HCT116 (cell line): ENCODE measurements around the gene PLCG2. TPM values are rescaled to one million over a fixed set of nuclear protein-coding genes. Genes with fewer than 3 reads are reported as not detected.
A peak's percentile ranks its signal among the peaks of the same experiment; 100 is the strongest.

Experiments used
- ATAC-seq: fragments of 200-7000 bp; cut with Tn5 transposase; 2 replicates; pipeline ENCODE4 v1.9.1; 2020; ENCODE audit warnings: mild to moderate bottlenecking, moderate library complexity
- BruUV-seq: library from RNA; stranded (reverse); fragments of 400-500 nt; replicated peaks from 2 replicates; lab custom pipeline; 2021; lab: Mats Ljungman, UMichigan
- CTCF ChIA-PET: fragments of 300-600 bp; sonication (Branson Sonifier 250); formaldehyde crosslinking; loops from one replicate; lab custom pipeline; 2021; ENCODE audit warnings: antibody characterized with exemption; lab: Charles Lee
- POLR2A ChIA-PET: fragments of 300-600, 350-600 bp; sonication (Branson Sonifier 250); formaldehyde crosslinking; loops from one replicate; lab custom pipeline; 2021; ENCODE audit warnings: antibody characterized with exemption; lab: Charles Lee
- RAD21 ChIA-PET, 2 experiments: fragments of 300-600 bp; sonication (Branson Sonifier 250); formaldehyde crosslinking; loops; one replicate each; lab custom pipeline; 2023; ENCODE audit warnings: low total read pairs in 2 of 2; ENCODE audit not compliant: uncharacterized antibody in 2 of 2, unreplicated experiment in 2 of 2, low non-redundant PET in 1 of 2; lab: Charles Lee
- DNase-seq: peaks from one replicate; pipeline ENCODE4 v3.0.0-alpha.2; 2010; ENCODE audit warnings: low read depth, low spot score
- H2AFZ ChIP-seq: fragments of 200-600 bp; shearing (Covaris generic), sonication (generic); 2 replicates; pipeline ENCODE4 v1.6.1; 2017; ENCODE audit warnings: low read depth, mixed run types, mixed read lengths, antibody characterized with exemption, low read length; ENCODE audit not compliant: poor library complexity, severe bottlenecking
- H3K27ac ChIP-seq: 2 replicates; pipeline ENCODE4 v1.5.1; 2012; ENCODE audit warnings: low read depth, low read length
- H3K27me3 ChIP-seq: fragments of 200-600 bp; sonication (generic); 2 replicates; pipeline ENCODE4 v1.6.1; 2016; ENCODE audit warnings: mixed run types, low read length, mixed read lengths; ENCODE audit not compliant: insufficient read depth
- H3K36me3 ChIP-seq, 2 experiments: fragments of 200-500 bp in 1 of 2; fragments of 200-600 bp in 1 of 2; sonication (Bioruptor generic) in 1 of 2; sonication (generic) in 1 of 2; 2 replicates each; pipeline versions ENCODE4 v1.5.1 to v1.6.1; 2014 to 2016; ENCODE audit warnings: low read length in 2 of 2, inconsistent platforms in 1 of 2, mixed read lengths in 1 of 2, mixed run types in 1 of 2; ENCODE audit not compliant: insufficient read depth in 2 of 2, control insufficient read depth in 1 of 2
- H3K4me1 ChIP-seq, 2 experiments: fragments of 200-600 bp in 1 of 2; sonication (generic) in 1 of 2; 2 replicates each; pipeline versions ENCODE4 v1.5.1 to v1.6.1; 2012 to 2017; ENCODE audit warnings: low read length in 2 of 2, inconsistent platforms in 1 of 2, mild to moderate bottlenecking in 1 of 2, mixed read lengths in 1 of 2, mixed run types in 1 of 2, moderate library complexity in 1 of 2; ENCODE audit not compliant: insufficient read depth in 2 of 2, control insufficient read depth in 1 of 2
- H3K4me2 ChIP-seq: fragments of 200-600 bp; sonication (generic); 2 replicates; pipeline ENCODE4 v1.6.1; 2017; ENCODE audit warnings: mixed run types, low read length, mixed read lengths
- H3K4me3 ChIP-seq, 2 experiments: fragments of 200-600 bp in 1 of 2; sonication (generic) in 1 of 2; replicated peaks in 1 of 2; 2 replicates each; pipeline ENCODE4 v1.5.1; 2011 to 2016; ENCODE audit warnings: low read length in 2 of 2, control low read depth in 1 of 2, low read depth in 1 of 2, mild to moderate bottlenecking in 1 of 2, mixed read lengths in 1 of 2, mixed run types in 1 of 2
- H3K79me2 ChIP-seq: fragments of 200-600 bp; sonication (generic); 2 replicates; pipeline ENCODE4 v1.6.1; 2017; ENCODE audit warnings: mild to moderate bottlenecking, mixed run types, low read length, moderate library complexity, mixed read lengths; ENCODE audit not compliant: insufficient read depth
- H3K9ac ChIP-seq: fragments of 200-600 bp; sonication (generic); 2 replicates; pipeline ENCODE4 v1.6.1; 2016; ENCODE audit warnings: low read length, mixed read lengths
- H3K9me2 ChIP-seq: fragments of 200-600 bp; sonication (generic), shearing (Covaris generic); 2 replicates; pipeline ENCODE4 v1.6.1; 2017; ENCODE audit warnings: mixed run types, mild to moderate bottlenecking, moderate library complexity; ENCODE audit not compliant: insufficient read depth
- H3K9me3 ChIP-seq, 2 experiments: fragments of 200-500 bp in 1 of 2; fragments of 200-600 bp in 1 of 2; sonication (Bioruptor generic) in 1 of 2; sonication (generic) in 1 of 2; 2 replicates each; pipeline ENCODE4 v1.6.1; 2014 to 2017; ENCODE audit warnings: low read length in 2 of 2, mixed read lengths in 2 of 2, inconsistent platforms in 1 of 2, low read depth in 1 of 2, mild to moderate bottlenecking in 1 of 2, mixed run types in 1 of 2, moderate library complexity in 1 of 2; ENCODE audit not compliant: control insufficient read depth in 1 of 2, insufficient read depth in 1 of 2
- H4K20me1 ChIP-seq: fragments of 200-600 bp; sonication (generic), shearing (Covaris generic); 2 replicates; pipeline ENCODE4 v1.6.1; 2017; ENCODE audit warnings: mixed run types, mild to moderate bottlenecking, moderate library complexity; ENCODE audit not compliant: insufficient read depth
- ATF3 ChIP-seq: IDR thresholded peaks from 2 replicates; pipeline ENCODE4 v1.6.1; 2012
- CBX3 ChIP-seq: IDR thresholded peaks from 2 replicates; pipeline ENCODE4 v1.6.1; 2012; ENCODE audit warnings: low read depth
- CEBPB ChIP-seq: IDR thresholded peaks from 2 replicates; pipeline ENCODE4 v1.6.1; 2012; ENCODE audit warnings: low read depth
- CTCF ChIP-seq, 3 experiments: fragments of 200-600 bp in 1 of 3; sonication (generic) in 1 of 3; IDR thresholded peaks in 2 of 3; conservative IDR thresholded peaks in 1 of 3; 2 replicates each; pipeline ENCODE4 v1.5.1; 2012 to 2017; ENCODE audit warnings: low read depth in 2 of 3, low read length in 2 of 3, antibody characterized with exemption in 1 of 3, borderline replicate concordance in 1 of 3, control low read depth in 1 of 3, mild to moderate bottlenecking in 1 of 3, mixed read lengths in 1 of 3, mixed run types in 1 of 3, moderate library complexity in 1 of 3; ENCODE audit not compliant: insufficient read depth in 1 of 3
- EGR1 ChIP-seq: IDR thresholded peaks from 2 replicates; pipeline ENCODE4 v1.6.1; 2012; ENCODE audit warnings: low read depth
- ELF1 ChIP-seq: IDR thresholded peaks from 2 replicates; pipeline ENCODE4 v1.6.1; 2012; ENCODE audit warnings: low read depth, borderline replicate concordance
- EZH2 ChIP-seq: fragments of 200-600 bp; sonication (generic); IDR thresholded peaks from 2 replicates; pipeline ENCODE4 v1.6.1; 2017; ENCODE audit warnings: antibody characterized with exemption, mixed run types
- EZH2phosphoT487 ChIP-seq: fragments of 200-600 bp; IDR thresholded peaks from 2 replicates; pipeline ENCODE4 v1.6.1; 2018; ENCODE audit warnings: antibody characterized with exemption, borderline replicate concordance
- FOSL1 ChIP-seq: IDR thresholded peaks from 2 replicates; pipeline ENCODE4 v1.6.1; 2012; ENCODE audit warnings: low read depth
- JUND ChIP-seq: IDR thresholded peaks from 2 replicates; pipeline ENCODE4 v1.6.1; 2012
- MAX ChIP-seq: IDR thresholded peaks from 2 replicates; pipeline ENCODE4 v1.6.1; 2012
- POLR2A ChIP-seq: IDR thresholded peaks from 2 replicates; pipeline ENCODE4 v1.7.0; 2011; ENCODE audit warnings: borderline replicate concordance; ENCODE audit not compliant: insufficient read depth, insufficient read length; ENCODE audit errors: extremely low read depth
- SIN3A ChIP-seq: IDR thresholded peaks from 2 replicates; pipeline ENCODE4 v1.6.1; 2012; ENCODE audit warnings: low read depth
- SP1 ChIP-seq: IDR thresholded peaks from 2 replicates; pipeline ENCODE4 v1.6.1; 2012; ENCODE audit warnings: low read depth
- ZFX ChIP-seq: fragments of 450-650 bp; IDR thresholded peaks from 2 replicates; pipeline ENCODE4 v1.6.1; 2017
- intact Hi-C: fragments of 100-400 bp; cut with micrococcal nuclease; formaldehyde crosslinking; loops from 2 replicates; pipeline ENCODE4 v1.10.0; 2022
- total RNA-seq: library from RNA; stranded (reverse); gene quantifications from one replicate; pipeline ENCODE4 v1.2.1, GENCODE V29; 2021; ENCODE audit not compliant: unreplicated experiment

PLCG2 gene
- total RNA-seq, 1 experiment from 2014 or later, result 31.2 TPM

GRCh38 chr16:81927561-81928185, 148.6 kb downstream of the PLCG2 start:
- Histone ChIP-seq H3K4me3 (no peak overlapping the region), H3K79me2 (no peaks in the 10 kb centered on the region), H3K27me3 (no peaks in the 10 kb centered on the region), H3K9me3 (no peaks in the 10 kb centered on the region), H3K4me1 (peaks cover 12 to 14% of the 10 kb centered on the region in 2 experiments), H3K9me2 (no peaks in the 10 kb centered on the region), H3K27ac (no peak overlapping the region), H3K4me2 (no peak overlapping the region), H3K9ac (no peak overlapping the region), H3K36me3 (no peaks in the 10 kb centered on the region), H2AFZ (no peak overlapping the region), H4K20me1 (no peaks in the 10 kb centered on the region)
- CTCF ChIA-PET, result no interaction called here
- BruUV-seq, result no TSS peak
- TF ChIP-seq ELF1 (no peak), CTCF (IDR thresholded peaks at IDR 0.05 in 2 of 3, conservative IDR thresholded peaks at IDR 0.05 in 1 of 3; ENCODE audit: borderline replicate concordance in 1 of 3, insufficient read depth in 1 of 3, low read depth in 2 of 3, low read length in 2 of 3) (no peak), SIN3A (no peak), JUND (no peak), POLR2A (no peak), CEBPB (no peak), SP1 (no peak)
- POLR2A ChIA-PET, result no interaction called here
- RAD21 ChIA-PET, result no interaction called here
- DNase-seq (no peak), ATAC-seq (no peak)
- intact Hi-C loops, result no loop called here

GRCh38 chr16:81928271-81928918, 149.3 kb downstream of the PLCG2 start:
- Histone ChIP-seq H3K4me3 (no peak overlapping the region), H3K9ac (0 out of 2 replicates have a peak overlapping the region, but pooled peaks have one; percentile 7), H2AFZ (no peak overlapping the region), H3K4me2 (peak overlapping the region; percentile 51), H3K27ac (peak overlapping the region; percentile 39), H3K27me3 (no peaks in the 10 kb centered on the region), H3K4me1 (peaks cover 12 to 14% of the 10 kb centered on the region in 2 experiments), H3K9me3 (no peaks in the 10 kb centered on the region), H4K20me1 (no peaks in the 10 kb centered on the region), H3K9me2 (no peaks in the 10 kb centered on the region), H3K36me3 (no peaks in the 10 kb centered on the region), H3K79me2 (no peaks in the 10 kb centered on the region)
- TF ChIP-seq EGR1, result no peak
- TF ChIP-seq CTCF (IDR thresholded peaks at IDR 0.05 in 2 of 3, conservative IDR thresholded peaks at IDR 0.05 in 1 of 3; ENCODE audit: borderline replicate concordance in 1 of 3, insufficient read depth in 1 of 3, low read depth in 2 of 3, low read length in 2 of 3), result no peak
- TF ChIP-seq ATF3, result no peak
- no peak for TF ChIP-seq MAX
- no peak for TF ChIP-seq EZH2
- no peak for TF ChIP-seq ELF1
- TF ChIP-seq FOSL1, result no peak
- no peak for TF ChIP-seq CBX3
- TF ChIP-seq ZFX, result no peak
- TF ChIP-seq EZH2phosphoT487, result no peak
- ChIA-PET RAD21 (no interaction called here), POLR2A (no interaction called here), CTCF (no interaction called here)
- no peak for DNase-seq
- no peak for ATAC-seq
- no TSS peak for BruUV-seq
- intact Hi-C loops, result no loop called here
